Large intestine (tissue), 12 donors: ENCODE data around the gene MAMLD1. TPM values are rescaled to one million over a fixed set of nuclear protein-coding genes. Genes with fewer than 3 reads are reported as not detected.
A peak's percentile ranks its signal among the peaks of the same experiment; 100 is the strongest.

Experiments used
- DNase-seq, 2 donors: peaks; one replicate each; pipeline versions ENCODE4 v3.0.0 to v3.0.0-alpha.2; 2013
- H3K27ac ChIP-seq: one replicate; pipeline ENCODE4 v1.5.1; 2013; ENCODE audit warnings: low read length
- H3K27me3 ChIP-seq: 2 replicates; pipeline ENCODE4 v1.6.1; 2013; ENCODE audit warnings: low read length; ENCODE audit not compliant: control insufficient read depth, insufficient read depth
- H3K36me3 ChIP-seq: 2 replicates; pipeline ENCODE4 v1.6.1; 2013; ENCODE audit warnings: low read length; ENCODE audit not compliant: control insufficient read depth, insufficient read depth
- H3K4me1 ChIP-seq: one replicate; pipeline ENCODE4 v1.6.1; 2013; ENCODE audit warnings: low read length; ENCODE audit not compliant: control insufficient read depth, insufficient read depth
- H3K4me3 ChIP-seq: one replicate; pipeline ENCODE4 v1.5.1; 2013; ENCODE audit warnings: low read length
- H3K9me3 ChIP-seq: one replicate; pipeline ENCODE4 v1.6.1; 2013; ENCODE audit warnings: mild to moderate bottlenecking, low read depth, low read length, moderate library complexity; ENCODE audit not compliant: control insufficient read depth
- WGBS: methylation state at CpG from one replicate; pipeline ENCODE4 v1.1.5; 2013; ENCODE audit warnings: low lambda C conversion rate; ENCODE audit not compliant: insufficient coverage; 5-methylcytosine and 5-hydroxymethylcytosine counted together
- long read RNA-seq, 11 donors: transcript quantifications; one replicate each; lab custom pipeline, GENCODE V29; 2026
- polyA plus RNA-seq: library from polyadenylated mRNA; unstranded; fragments of 120-200 nt; gene quantifications from one replicate; pipeline ENCODE4 v1.2.1, GENCODE V29; 2013

MAMLD1 gene
- polyA plus RNA-seq = 3.8 TPM
- long read RNA-seq, donor 1, partial matches to known transcripts = 0 of 1 reads
- long read RNA-seq, donor 1, other reads (novel, unspliced or antisense) = 0 of 1 reads
- long read RNA-seq, donor 2, full-length matches to known transcripts = 1 of 1 reads
- long read RNA-seq, donor 2, partial matches to known transcripts = 0 of 1 reads
- long read RNA-seq, donor 2, other reads (novel, unspliced or antisense) = 0 of 1 reads
- long read RNA-seq, donor 3 = 0 reads
- long read RNA-seq, donor 4 = 0 reads
- long read RNA-seq, donor 5 = 0 reads
- long read RNA-seq, donor 6 = 0 reads
- long read RNA-seq, donor 7 = 0 reads
- long read RNA-seq, donor 8 = 0 reads
- long read RNA-seq, donor 9 = 0 reads
- long read RNA-seq, donor 10 = 0 reads
- long read RNA-seq, donor 11, full-length matches to known transcripts = 1 of 1 reads
- long read RNA-seq, donor 11, partial matches to known transcripts = 0 of 1 reads
- long read RNA-seq, donor 11, other reads (novel, unspliced or antisense) = 0 of 1 reads

DNA sequence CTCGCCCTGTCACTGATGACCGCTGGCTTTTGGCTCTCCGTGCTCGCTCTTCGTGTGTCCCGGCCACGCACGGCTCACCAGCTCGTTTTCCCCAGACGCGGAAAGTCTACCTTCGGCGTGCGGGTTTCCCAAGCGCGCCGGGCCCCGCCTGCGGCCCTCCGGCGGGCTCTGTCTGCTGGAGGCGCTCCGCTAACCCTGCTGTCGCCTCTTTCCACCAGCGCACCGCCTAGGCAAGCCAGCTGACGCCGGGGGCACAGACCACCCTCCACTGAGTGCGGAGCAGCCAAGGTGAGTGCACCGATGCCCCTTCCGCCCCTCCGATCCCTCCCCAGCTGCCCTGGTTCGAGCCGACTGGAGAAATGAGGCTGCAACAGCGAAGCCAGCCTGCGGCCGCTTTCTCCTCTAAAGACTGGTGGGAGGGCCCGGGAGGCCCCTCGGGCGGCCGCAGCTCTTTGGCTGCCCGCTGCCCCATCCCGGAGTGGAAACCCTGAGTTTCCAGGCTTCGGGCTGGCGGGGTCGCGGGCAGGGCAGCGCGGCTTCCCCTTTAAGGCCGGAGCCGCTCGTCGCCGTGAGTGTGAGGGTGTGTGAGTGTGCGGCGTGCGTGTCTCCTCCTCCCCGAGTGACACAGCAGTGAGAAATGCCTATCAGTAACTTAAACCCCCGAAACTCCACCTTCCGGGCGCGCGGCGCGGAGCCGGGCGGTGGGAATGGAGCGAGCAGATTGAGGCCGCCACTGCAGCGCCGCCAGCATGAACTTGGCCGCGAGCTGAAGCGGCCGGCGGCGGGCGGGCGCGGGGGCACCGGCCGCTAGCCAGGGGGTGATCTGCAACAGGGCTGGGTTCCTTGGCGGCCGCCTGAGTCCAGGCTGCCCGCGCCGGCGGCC lies at the start of gene MAMLD1:
Gene MAMLD1 (plus strand): TSS at position 719 of the 883 bp plus-strand sequence. CDS start 82,200 bp downstream, outside the sequence.
- Histone ChIP-seq H3K4me1 (peaks cover 25% of the 10 kb centered on the region), H3K9me3 (no peaks in the 10 kb centered on the region), H3K36me3 (no peaks in the 10 kb centered on the region), H3K4me3 (peak within 1 kb of the TSS; percentile 51), H3K27ac (no peak within 1 kb of the TSS), H3K27me3 (peaks cover 27% of the 10 kb centered on the region)
- no CpG with 5 or more reads among the region's 88 CpGs for WGBS
- peak in 1 of 2 donors; percentile 60 for DNase-seq

- no CpG with 5 or more reads among the region's 5 CpGs for WGBS
- no peak overlapping the region for H3K27ac ChIP-seq
- H3K9me3 ChIP-seq = no peaks in the 10 kb centered on the region
- H3K4me3 ChIP-seq = no peak overlapping the region
- no peak for DNase-seq
- no peaks in the 10 kb centered on the region for H3K36me3 ChIP-seq
- no peaks in the 10 kb centered on the region for H3K4me1 ChIP-seq
- H3K27me3 ChIP-seq = no peaks in the 10 kb centered on the region
Measured at GRCh38 chrX:150313514-150313913, 49.6 kb upstream of the MAMLD1 start.

DNA sequence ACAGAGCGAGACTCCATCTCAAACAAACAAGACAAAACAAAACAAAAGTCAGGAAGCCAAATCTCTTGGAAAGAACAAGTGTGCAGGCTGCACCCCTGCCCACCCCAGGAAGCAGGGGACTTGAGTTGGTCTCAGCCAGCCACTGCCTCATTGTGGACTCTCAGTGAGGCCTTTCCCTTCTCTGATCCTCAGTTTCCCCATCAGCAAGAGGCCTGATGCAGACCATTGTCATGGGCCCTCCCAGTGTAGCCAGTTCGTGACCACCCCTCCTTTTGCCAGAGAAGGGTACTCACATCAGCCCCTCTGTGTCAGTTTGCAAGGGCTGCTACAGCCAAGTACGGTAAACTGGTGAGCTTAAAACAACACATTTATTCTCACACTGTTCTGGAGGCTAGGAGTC lies 48.9 kb upstream of the MAMLD1 start:
- Histone ChIP-seq H3K27ac (no peak overlapping the region), H3K4me1 (no peaks in the 10 kb centered on the region), H3K27me3 (no peaks in the 10 kb centered on the region), H3K36me3 (no peaks in the 10 kb centered on the region), H3K4me3 (no peak overlapping the region), H3K9me3 (no peaks in the 10 kb centered on the region)
- no peak for DNase-seq
- WGBS = 100% methylated on average over 1 of the region's 3 CpGs

- Histone ChIP-seq H3K9me3 (no peaks in the 10 kb centered on the region), H3K4me1 (no peaks in the 10 kb centered on the region), H3K27ac (no peak overlapping the region), H3K36me3 (no peaks in the 10 kb centered on the region), H3K4me3 (no peak overlapping the region), H3K27me3 (no peaks in the 10 kb centered on the region)
- no CpG with 5 or more reads among the region's 3 CpGs for WGBS
- no peak for DNase-seq
Measured at GRCh38 chrX:150316564-150316963, 46.6 kb upstream of the MAMLD1 start.

DNA sequence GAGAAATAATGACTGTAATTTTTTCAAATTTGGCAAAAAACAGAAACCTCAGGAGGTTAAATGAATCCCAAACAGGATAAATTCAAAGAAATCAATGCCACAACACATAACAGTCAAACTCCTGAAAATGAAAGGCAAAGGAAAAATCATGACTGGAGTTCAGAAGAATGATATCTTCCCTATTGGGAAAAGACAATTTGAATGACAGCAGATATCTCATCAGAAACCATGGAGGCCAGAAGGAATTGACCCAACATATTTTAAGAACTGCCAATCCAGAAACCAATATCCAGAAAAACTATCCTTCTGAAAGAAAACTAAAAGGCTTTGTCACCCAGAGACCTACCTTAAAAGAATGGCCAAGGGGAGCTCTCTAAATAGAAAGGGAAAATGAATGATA lies 40.1 kb upstream of the MAMLD1 start:
- Histone ChIP-seq H3K9me3 (no peaks in the 10 kb centered on the region), H3K36me3 (no peaks in the 10 kb centered on the region), H3K27me3 (no peaks in the 10 kb centered on the region), H3K4me3 (no peak overlapping the region), H3K27ac (no peak overlapping the region), H3K4me1 (no peaks in the 10 kb centered on the region)
- DNase-seq = no peak

DNA sequence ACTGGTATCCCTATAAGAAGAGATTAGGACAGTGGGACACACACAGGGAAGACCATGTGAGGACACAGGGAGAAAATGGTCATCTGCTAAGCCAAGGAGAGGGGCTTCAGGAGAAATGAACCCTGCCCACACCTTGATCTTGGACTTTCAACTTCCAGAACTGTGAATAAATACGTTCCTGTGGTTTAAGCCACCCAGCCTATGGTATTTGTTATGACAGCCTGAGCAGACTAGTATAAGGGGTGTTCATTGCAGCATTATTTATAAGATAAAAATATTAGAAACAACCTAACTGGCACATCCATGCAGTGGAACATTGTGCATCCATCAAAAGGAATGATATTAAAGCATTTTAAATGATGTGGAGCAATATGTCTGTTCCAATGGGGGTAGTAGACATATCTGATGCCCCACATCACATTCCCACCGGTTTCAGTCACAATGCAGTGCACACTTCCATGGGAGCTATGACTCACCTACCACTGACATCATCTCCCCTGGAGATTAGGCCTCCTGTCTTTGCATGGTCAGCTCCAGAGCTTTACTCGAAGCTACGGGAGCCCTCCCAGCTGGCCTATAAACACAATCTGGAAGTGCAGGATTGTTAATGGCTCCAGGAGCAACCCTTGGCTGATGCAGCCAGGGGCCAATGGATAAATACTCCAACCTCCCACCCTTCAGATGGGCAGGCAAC lies 38.9 kb upstream of the MAMLD1 start:
- Histone ChIP-seq H3K4me1 (no peaks in the 10 kb centered on the region), H3K36me3 (no peaks in the 10 kb centered on the region), H3K27ac (no peak overlapping the region), H3K4me3 (no peak overlapping the region), H3K9me3 (no peaks in the 10 kb centered on the region), H3K27me3 (no peaks in the 10 kb centered on the region)
- DNase-seq = no peak
- no CpG with 5 or more reads among the region's 4 CpGs for WGBS

GRCh38 chrX:150324919-150325318 lies 38.2 kb upstream of the MAMLD1 start:
- Histone ChIP-seq H3K27me3 (no peaks in the 10 kb centered on the region), H3K4me3 (no peak overlapping the region), H3K4me1 (no peaks in the 10 kb centered on the region), H3K9me3 (no peaks in the 10 kb centered on the region), H3K27ac (no peak overlapping the region), H3K36me3 (no peaks in the 10 kb centered on the region)
- no CpG with 5 or more reads among the region's 2 CpGs for WGBS
- no peak for DNase-seq

DNA sequence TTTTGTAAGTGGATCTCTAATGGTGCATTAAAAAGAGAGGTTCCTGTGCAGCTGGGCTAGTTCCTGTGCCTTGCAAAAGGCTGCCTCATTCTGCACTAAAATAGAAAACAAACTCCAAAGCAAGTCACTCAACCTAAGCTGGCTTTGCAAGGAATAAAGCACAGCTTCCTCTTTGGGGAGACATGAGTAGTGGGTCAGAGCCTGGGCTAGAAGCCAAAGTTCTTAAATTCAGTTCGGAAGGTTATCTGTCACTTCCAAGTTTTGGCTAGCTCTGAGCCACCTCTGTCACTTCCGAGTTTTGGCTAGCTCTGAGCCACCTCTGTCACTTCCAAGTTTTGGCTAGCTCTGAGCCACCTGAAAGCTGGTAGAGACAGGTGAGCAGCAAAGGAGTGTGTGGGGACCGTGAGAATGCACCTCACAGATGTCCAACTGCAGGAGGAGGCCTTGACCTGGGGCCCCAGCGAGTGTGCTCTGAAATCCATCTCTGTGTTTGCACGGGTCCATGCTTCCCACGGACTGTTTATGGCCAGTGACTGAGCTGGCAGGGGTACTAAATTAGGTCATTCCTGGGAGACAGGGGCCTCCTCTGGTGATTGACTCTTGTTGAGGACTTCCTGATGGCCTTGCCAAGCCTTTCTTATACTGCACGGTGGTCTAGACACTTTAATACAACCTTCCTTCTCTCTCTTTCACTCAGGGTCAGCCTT lies 36.4 kb upstream of the MAMLD1 start:
- DNase-seq = no peak
- Histone ChIP-seq H3K4me3 (no peak overlapping the region), H3K9me3 (no peaks in the 10 kb centered on the region), H3K36me3 (no peaks in the 10 kb centered on the region), H3K27me3 (no peaks in the 10 kb centered on the region), H3K4me1 (no peaks in the 10 kb centered on the region), H3K27ac (no peak overlapping the region)
- WGBS = no CpG with 5 or more reads among the region's 7 CpGs

- Histone ChIP-seq H3K36me3 (no peaks in the 10 kb centered on the region), H3K27ac (no peak overlapping the region), H3K4me3 (no peak overlapping the region), H3K27me3 (no peaks in the 10 kb centered on the region), H3K9me3 (no peaks in the 10 kb centered on the region), H3K4me1 (no peaks in the 10 kb centered on the region)
- no peak for DNase-seq
- no CpG with 5 or more reads among the region's 8 CpGs for WGBS
Measured at GRCh38 chrX:150329282-150329681, 33.8 kb upstream of the MAMLD1 start.

- WGBS = no CpG with 5 or more reads among the region's 2 CpGs
- no peaks in the 10 kb centered on the region for H3K27me3 ChIP-seq
Measured at GRCh38 chrX:150329868-150330267, 33.2 kb upstream of the MAMLD1 start.

More at GRCh38 chrX:150329868-150330267, 33.2 kb upstream of the MAMLD1 start:
- Histone ChIP-seq H3K4me1 (no peaks in the 10 kb centered on the region), H3K4me3 (no peak overlapping the region), H3K36me3 (no peaks in the 10 kb centered on the region), H3K9me3 (no peaks in the 10 kb centered on the region), H3K27ac (no peak overlapping the region)
- no peak for DNase-seq
